HepG2 (cell line): Measurements from ENCODE around the gene GNAZ. TPM values are rescaled to one million over a fixed set of nuclear protein-coding genes. Genes with fewer than 3 reads are reported as not detected.
A peak's percentile ranks its signal among the peaks of the same experiment; 100 is the strongest.

Experiments used
- ATF7-NPFF ChIP-seq: sonication (generic); formaldehyde crosslinking; IDR thresholded peaks from 2 replicates; pipeline ENCODE4 v1.8.1; 2023; ENCODE audit warnings: mild to moderate bottlenecking, low read depth, missing genetic modification reagents, moderate library complexity
- HNF4A ChIP-seq: sonication (generic); formaldehyde crosslinking; IDR thresholded peaks from 2 replicates; pipeline ENCODE4 v1.4.0; 2020; ENCODE audit warnings: missing genetic modification reagents
- HNF4G ChIP-seq, 2 experiments: sonication (generic) in 1 of 2; formaldehyde crosslinking in 1 of 2; IDR thresholded peaks; 2 replicates each; pipeline versions ENCODE4 v1.4.0 to v1.6.1; 2011 to 2020; ENCODE audit warnings: borderline replicate concordance in 2 of 2, low read depth in 2 of 2, mild to moderate bottlenecking in 2 of 2, low read length in 1 of 2, missing genetic modification reagents in 1 of 2, moderate library complexity in 1 of 2
- ZFP37 ChIP-seq: sonication (generic); formaldehyde crosslinking; IDR thresholded peaks from 2 replicates; pipeline ENCODE4 v1.4.0; 2020; ENCODE audit warnings: missing genetic modification reagents, borderline replicate concordance
- ZNF20 ChIP-seq: sonication (generic); formaldehyde crosslinking; IDR thresholded peaks from 2 replicates; pipeline ENCODE4 v1.4.0; 2020; ENCODE audit warnings: mild to moderate bottlenecking, moderate library complexity, missing genetic modification reagents
- polyA plus RNA-seq, 8 experiments: library from polyadenylated mRNA; depleted of rRNA in 3 of 8; stranded (reverse) in 7 of 8; unstranded in 1 of 8; fragments of >200 nt; fragmentation: Illumina TruSeq in 4 of 8; extraction: Trizol in 4 of 8; gene quantifications; 2 replicates each; pipeline versions ENCODE4 v1.2.1 to v1.2.3, GENCODE V29; 2011 to 2016; ENCODE audit warnings: low read depth in 4 of 8, missing spikeins in 1 of 8, mixed read lengths in 1 of 8; ENCODE audit not compliant: insufficient read depth in 1 of 8
- total RNA-seq, 5 experiments: library from RNA; depleted of rRNA; stranded (reverse); fragments of >200 nt; fragmentation: Illumina TruSeq; extraction: Trizol; gene quantifications; 2 replicates each; pipeline ENCODE4 v1.2.3, GENCODE V29; 2016; ENCODE audit warnings: low read depth in 1 of 5
- TF ChIP-seq, protein P1 (sequence below): sonication (generic); formaldehyde crosslinking; IDR thresholded peaks from 2 replicates; pipeline ENCODE4 v1.4.0; 2020; ENCODE audit warnings: missing genetic modification reagents
- TF ChIP-seq, protein P2 (sequence below): sonication (generic); formaldehyde crosslinking; IDR thresholded peaks from 2 replicates; pipeline ENCODE4 v1.5.0; 2020; ENCODE audit warnings: missing genetic modification reagents, mild to moderate bottlenecking, borderline replicate concordance
- TF ChIP-seq, protein P3 (sequence below): sonication (generic); formaldehyde crosslinking; IDR thresholded peaks from 2 replicates; pipeline ENCODE4 v1.9.0; 2021; ENCODE audit warnings: missing genetic modification reagents, borderline replicate concordance
- TF ChIP-seq, protein P4 (sequence below): IDR thresholded peaks from 2 replicates; pipeline ENCODE4 v1.6.1; 2016; ENCODE audit warnings: low read depth, control low read depth
- TF ChIP-seq, protein P5 (sequence below), 2 experiments: fragments of 450-650 bp in 1 of 2; sonication (generic) in 1 of 2; formaldehyde crosslinking in 1 of 2; IDR thresholded peaks; 2 replicates each; pipeline versions ENCODE4 v1.6.1 to v1.8.0; 2016 to 2022; ENCODE audit warnings: antibody characterized with exemption in 1 of 2, mild to moderate bottlenecking in 1 of 2, missing genetic modification reagents in 1 of 2

GNAZ gene
- total and polyA plus RNA-seq, 2 of the 13 experiments (the other 11 are each of a cell fraction or from before 2014, with no cell fraction given): 11.4 to 22.3 TPM

DNA sequence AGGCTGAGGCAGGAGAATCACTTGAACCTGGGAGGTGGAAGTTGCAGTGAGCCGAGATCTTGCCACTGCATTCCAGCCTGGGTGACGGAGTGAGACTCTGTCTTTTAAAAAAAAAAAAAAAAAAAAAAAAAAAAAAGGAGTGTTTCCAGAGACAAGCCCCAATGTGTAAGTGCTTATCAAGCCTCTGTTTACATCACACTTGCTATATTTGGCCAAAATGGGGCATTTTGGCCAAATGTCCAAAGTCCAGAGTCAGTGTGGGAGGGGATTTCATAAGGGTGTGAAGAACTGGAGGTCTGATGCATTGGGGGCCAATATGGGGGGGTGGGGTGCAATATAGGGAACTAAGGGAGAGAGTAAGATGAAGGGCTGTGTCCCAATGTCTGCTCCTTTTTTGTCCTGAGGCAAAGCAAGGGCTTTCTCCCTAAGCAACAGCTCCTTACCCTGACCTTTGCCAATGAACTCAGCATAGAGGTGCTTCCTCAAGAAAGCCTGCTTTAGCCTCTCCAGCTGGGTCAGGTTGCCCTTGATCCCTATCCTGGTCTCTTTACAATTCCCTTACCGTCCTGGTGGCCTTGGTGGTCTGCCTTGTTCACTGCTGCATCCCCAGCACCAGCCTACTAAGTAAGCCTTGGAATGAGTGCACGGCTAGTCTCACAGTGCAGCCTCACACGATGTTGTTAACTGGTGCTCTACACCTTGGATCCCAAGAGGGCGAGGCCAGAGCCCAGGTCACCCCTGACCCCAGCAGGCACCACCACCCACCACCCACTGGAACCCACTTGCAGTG, 95.9 kb downstream of the GNAZ start (continued):
- no peak for TF ChIP-seq ZFP37 (CRISPR knock-in tag)
- TF ChIP-seq HNF4G (IDR thresholded peaks at IDR 0.05; ENCODE audit: borderline replicate concordance, low read depth, low read length): peak; percentile 59
- TF ChIP-seq HNF4G (CRISPR knock-in tag; IDR thresholded peaks at IDR 0.05; ENCODE audit: borderline replicate concordance, low read depth): no peak
- TF ChIP-seq, protein P1, sequence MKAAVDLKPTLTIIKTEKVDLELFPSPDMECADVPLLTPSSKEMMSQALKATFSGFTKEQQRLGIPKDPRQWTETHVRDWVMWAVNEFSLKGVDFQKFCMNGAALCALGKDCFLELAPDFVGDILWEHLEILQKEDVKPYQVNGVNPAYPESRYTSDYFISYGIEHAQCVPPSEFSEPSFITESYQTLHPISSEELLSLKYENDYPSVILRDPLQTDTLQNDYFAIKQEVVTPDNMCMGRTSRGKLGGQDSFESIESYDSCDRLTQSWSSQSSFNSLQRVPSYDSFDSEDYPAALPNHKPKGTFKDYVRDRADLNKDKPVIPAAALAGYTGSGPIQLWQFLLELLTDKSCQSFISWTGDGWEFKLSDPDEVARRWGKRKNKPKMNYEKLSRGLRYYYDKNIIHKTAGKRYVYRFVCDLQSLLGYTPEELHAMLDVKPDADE: no peak
- TF ChIP-seq ATF7-NPFF (CRISPR knock-in tag): no peak
- TF ChIP-seq, protein P2, sequence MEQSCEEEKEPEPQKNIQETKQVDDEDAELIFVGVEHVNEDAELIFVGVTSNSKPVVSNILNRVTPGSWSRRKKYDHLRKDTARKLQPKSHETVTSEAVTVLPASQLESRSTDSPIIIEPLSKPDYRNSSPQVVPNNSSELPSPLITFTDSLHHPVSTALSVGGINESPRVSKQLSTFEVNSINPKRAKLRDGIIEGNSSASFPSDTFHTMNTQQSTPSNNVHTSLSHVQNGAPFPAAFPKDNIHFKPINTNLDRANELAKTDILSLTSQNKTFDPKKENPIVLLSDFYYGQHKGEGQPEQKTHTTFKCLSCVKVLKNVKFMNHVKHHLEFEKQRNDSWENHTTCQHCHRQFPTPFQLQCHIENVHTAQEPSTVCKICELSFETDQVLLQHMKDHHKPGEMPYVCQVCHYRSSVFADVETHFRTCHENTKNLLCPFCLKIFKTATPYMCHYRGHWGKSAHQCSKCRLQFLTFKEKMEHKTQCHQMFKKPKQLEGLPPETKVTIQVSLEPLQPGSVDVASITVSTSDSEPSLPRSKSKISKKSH (CRISPR knock-in tag): no peak
- TF ChIP-seq HNF4A (CRISPR knock-in tag): peak; percentile 51
- TF ChIP-seq, protein P3, sequence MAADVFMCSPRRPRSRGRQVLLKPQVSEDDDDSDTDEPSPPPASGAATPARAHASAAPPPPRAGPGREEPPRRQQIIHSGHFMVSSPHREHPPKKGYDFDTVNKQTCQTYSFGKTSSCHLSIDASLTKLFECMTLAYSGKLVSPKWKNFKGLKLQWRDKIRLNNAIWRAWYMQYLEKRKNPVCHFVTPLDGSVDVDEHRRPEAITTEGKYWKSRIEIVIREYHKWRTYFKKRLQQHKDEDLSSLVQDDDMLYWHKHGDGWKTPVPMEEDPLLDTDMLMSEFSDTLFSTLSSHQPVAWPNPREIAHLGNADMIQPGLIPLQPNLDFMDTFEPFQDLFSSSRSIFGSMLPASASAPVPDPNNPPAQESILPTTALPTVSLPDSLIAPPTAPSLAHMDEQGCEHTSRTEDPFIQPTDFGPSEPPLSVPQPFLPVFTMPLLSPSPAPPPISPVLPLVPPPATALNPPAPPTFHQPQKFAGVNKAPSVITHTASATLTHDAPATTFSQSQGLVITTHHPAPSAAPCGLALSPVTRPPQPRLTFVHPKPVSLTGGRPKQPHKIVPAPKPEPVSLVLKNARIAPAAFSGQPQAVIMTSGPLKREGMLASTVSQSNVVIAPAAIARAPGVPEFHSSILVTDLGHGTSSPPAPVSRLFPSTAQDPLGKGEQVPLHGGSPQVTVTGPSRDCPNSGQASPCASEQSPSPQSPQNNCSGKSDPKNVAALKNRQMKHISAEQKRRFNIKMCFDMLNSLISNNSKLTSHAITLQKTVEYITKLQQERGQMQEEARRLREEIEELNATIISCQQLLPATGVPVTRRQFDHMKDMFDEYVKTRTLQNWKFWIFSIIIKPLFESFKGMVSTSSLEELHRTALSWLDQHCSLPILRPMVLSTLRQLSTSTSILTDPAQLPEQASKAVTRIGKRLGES (CRISPR knock-in tag): no peak
- TF ChIP-seq, protein P4, sequence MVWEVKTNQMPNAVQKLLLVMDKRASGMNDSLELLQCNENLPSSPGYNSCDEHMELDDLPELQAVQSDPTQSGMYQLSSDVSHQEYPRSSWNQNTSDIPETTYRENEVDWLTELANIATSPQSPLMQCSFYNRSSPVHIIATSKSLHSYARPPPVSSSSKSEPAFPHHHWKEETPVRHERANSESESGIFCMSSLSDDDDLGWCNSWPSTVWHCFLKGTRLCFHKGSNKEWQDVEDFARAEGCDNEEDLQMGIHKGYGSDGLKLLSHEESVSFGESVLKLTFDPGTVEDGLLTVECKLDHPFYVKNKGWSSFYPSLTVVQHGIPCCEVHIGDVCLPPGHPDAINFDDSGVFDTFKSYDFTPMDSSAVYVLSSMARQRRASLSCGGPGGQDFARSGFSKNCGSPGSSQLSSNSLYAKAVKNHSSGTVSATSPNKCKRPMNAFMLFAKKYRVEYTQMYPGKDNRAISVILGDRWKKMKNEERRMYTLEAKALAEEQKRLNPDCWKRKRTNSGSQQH (CRISPR knock-in tag): no peak
- TF ChIP-seq ZNF20 (CRISPR knock-in tag): no peak
- TF ChIP-seq, protein P5, sequence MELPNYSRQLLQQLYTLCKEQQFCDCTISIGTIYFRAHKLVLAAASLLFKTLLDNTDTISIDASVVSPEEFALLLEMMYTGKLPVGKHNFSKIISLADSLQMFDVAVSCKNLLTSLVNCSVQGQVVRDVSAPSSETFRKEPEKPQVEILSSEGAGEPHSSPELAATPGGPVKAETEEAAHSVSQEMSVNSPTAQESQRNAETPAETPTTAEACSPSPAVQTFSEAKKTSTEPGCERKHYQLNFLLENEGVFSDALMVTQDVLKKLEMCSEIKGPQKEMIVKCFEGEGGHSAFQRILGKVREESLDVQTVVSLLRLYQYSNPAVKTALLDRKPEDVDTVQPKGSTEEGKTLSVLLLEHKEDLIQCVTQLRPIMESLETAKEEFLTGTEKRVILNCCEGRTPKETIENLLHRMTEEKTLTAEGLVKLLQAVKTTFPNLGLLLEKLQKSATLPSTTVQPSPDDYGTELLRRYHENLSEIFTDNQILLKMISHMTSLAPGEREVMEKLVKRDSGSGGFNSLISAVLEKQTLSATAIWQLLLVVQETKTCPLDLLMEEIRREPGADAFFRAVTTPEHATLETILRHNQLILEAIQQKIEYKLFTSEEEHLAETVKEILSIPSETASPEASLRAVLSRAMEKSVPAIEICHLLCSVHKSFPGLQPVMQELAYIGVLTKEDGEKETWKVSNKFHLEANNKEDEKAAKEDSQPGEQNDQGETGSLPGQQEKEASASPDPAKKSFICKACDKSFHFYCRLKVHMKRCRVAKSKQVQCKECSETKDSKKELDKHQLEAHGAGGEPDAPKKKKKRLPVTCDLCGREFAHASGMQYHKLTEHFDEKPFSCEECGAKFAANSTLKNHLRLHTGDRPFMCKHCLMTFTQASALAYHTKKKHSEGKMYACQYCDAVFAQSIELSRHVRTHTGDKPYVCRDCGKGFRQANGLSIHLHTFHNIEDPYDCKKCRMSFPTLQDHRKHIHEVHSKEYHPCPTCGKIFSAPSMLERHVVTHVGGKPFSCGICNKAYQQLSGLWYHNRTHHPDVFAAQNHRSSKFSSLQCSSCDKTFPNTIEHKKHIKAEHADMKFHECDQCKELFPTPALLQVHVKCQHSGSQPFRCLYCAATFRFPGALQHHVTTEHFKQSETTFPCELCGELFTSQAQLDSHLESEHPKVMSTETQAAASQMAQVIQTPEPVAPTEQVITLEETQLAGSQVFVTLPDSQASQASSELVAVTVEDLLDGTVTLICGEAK (IDR thresholded peaks at IDR 0.05): no peak
- TF ChIP-seq, protein P5 (CRISPR knock-in tag; IDR thresholded peaks at IDR 0.05): no peak
